Naive B cell (primary cell): ENCODE measurements around the gene DGKQ. TPM values are rescaled to one million over a fixed set of nuclear protein-coding genes. Genes with fewer than 3 reads are reported as not detected.

Experiments used
- polyA plus RNA-seq, 6 donors: library from polyadenylated mRNA; unstranded; fragments of 300-500 nt; fragmentation: Illumina TruSeq; gene quantifications; one replicate each; pipeline ENCODE4 v1.2.3, GENCODE V29; 2021; ENCODE audit warnings: low read depth in 6 of 6

Gene DGKQ
- polyA plus RNA-seq, 6 donors from 2014 or later = 1.6 to 11.9 (median 4.1) TPM

Other genes with a start within 250 kb of the DGKQ start
- gene CPLX1, start 147.4 kb downstream of the DGKQ start, polyA plus RNA-seq = not detected
- gene GAK, start 41.3 kb downstream of the DGKQ start, polyA plus RNA-seq = 10 to 100 TPM; 28.5 to 71.3 (median 48.1) TPM
- 10 to 100 TPM; 18.7 to 38.8 (median 24.1) TPM for gene TMEM175, start 41.1 kb downstream of the DGKQ start, polyA plus RNA-seq
- 1 to 10 TPM; 2.2 to 8.3 (median 3.3) TPM for gene IDUA, start 13.5 kb upstream of the DGKQ start, polyA plus RNA-seq
- gene SLC26A1, start 19.8 kb upstream of the DGKQ start, polyA plus RNA-seq = 1 to 10 TPM in 2 of 6 donors, under 1 TPM in 3, not detected in 1; 0.22 to 4.3 (median 0.77) TPM
- gene FGFRL1, start 38.1 kb upstream of the DGKQ start, polyA plus RNA-seq = 1 to 10 TPM in 2 of 6 donors, under 1 TPM in 3, not detected in 1; 0.22 to 2.3 (median 0.37) TPM
- 10 to 100 TPM in 1 of 6 donors, 1 to 10 TPM in 4, under 1 TPM in 1; 0.79 to 11.6 (median 2.0) TPM for gene RNF212, start 140.0 kb upstream of the DGKQ start, polyA plus RNA-seq
- 1 to 10 TPM in 5 of 6 donors, under 1 TPM in 1; 0.56 to 4.1 (median 1.5) TPM for gene SPON2, start 199.0 kb upstream of the DGKQ start, polyA plus RNA-seq